HEK293T (cell line): Measurements from ENCODE around the gene PIEZO2.
"Not testable (repeated sequence)": the region's sequence is repeated elsewhere in the genome, so short reads cannot be mapped to it uniquely, and the experiment has no call there.

Experiments used
- CTCF ChIA-PET: fragments of 350-600 bp; formaldehyde crosslinking; extraction: SDS; loops from one replicate; lab custom pipeline; 2021; ENCODE audit warnings: antibody characterized with exemption, inconsistent platforms; lab: Yijun Ruan, JAX
- POLR2A ChIA-PET: fragments of 350-600 bp; formaldehyde crosslinking; extraction: SDS; loops from one replicate; lab custom pipeline; 2020; ENCODE audit warnings: antibody characterized with exemption, inconsistent platforms; lab: Yijun Ruan, JAX
- DNase-seq: peaks from one replicate; pipeline ENCODE4 v3.0.0; 2012; ENCODE audit warnings: mixed read lengths; ENCODE audit errors: extremely low spot score
- ARNT ChIP-seq: fragments of 450-650 bp; IDR thresholded peaks from 2 replicates; pipeline ENCODE4 v1.6.1; 2017; ENCODE audit warnings: mild to moderate bottlenecking
- BHLHE40 ChIP-seq: fragments of 450-650 bp; IDR thresholded peaks from 2 replicates; pipeline ENCODE4 v1.6.1; 2016; ENCODE audit warnings: mild to moderate bottlenecking, moderate library complexity, borderline replicate concordance
- CTBP1 ChIP-seq: fragments of 450-650 bp; IDR thresholded peaks from 2 replicates; pipeline ENCODE4 v1.6.1; 2016; ENCODE audit warnings: borderline replicate concordance
- ELF4 ChIP-seq: fragments of 450-650 bp; IDR thresholded peaks from 2 replicates; pipeline ENCODE4 v1.6.1; 2017; ENCODE audit warnings: antibody characterized with exemption
- FOXA1 ChIP-seq: fragments of 450-650 bp; IDR thresholded peaks from 2 replicates; pipeline ENCODE4 v1.6.1; 2016; ENCODE audit warnings: mild to moderate bottlenecking
- FOXK2 ChIP-seq: fragments of 450-650 bp; IDR thresholded peaks from 2 replicates; pipeline ENCODE4 v1.6.1; 2016; ENCODE audit warnings: mild to moderate bottlenecking
- FOXM1 ChIP-seq: fragments of 450-650 bp; IDR thresholded peaks from 2 replicates; pipeline ENCODE4 v1.6.1; 2017; ENCODE audit warnings: mild to moderate bottlenecking, borderline replicate concordance
- HDGF ChIP-seq: fragments of 450-650 bp; IDR thresholded peaks from 2 replicates; pipeline ENCODE4 v1.6.1; 2017; ENCODE audit warnings: antibody characterized with exemption, borderline replicate concordance
- L3MBTL2 ChIP-seq: fragments of 450-650 bp; conservative IDR thresholded peaks from 2 replicates; pipeline ENCODE4 v1.6.1; 2016; ENCODE audit warnings: mild to moderate bottlenecking
- LEF1 ChIP-seq: fragments of 450-650 bp; IDR thresholded peaks from 2 replicates; pipeline ENCODE4 v1.6.1; 2017; ENCODE audit warnings: mild to moderate bottlenecking, borderline replicate concordance
- NFRKB ChIP-seq: fragments of 450-650 bp; IDR thresholded peaks from 2 replicates; pipeline ENCODE4 v1.6.1; 2016; ENCODE audit warnings: mild to moderate bottlenecking, moderate library complexity
- PKNOX1 ChIP-seq: fragments of 450-650 bp; IDR thresholded peaks from 2 replicates; pipeline ENCODE4 v1.6.1; 2016
- SP1 ChIP-seq: fragments of 450-650 bp; IDR thresholded peaks from 2 replicates; pipeline ENCODE4 v1.6.1; 2017
- SUZ12 ChIP-seq: fragments of 450-650 bp; IDR thresholded peaks from 2 replicates; pipeline ENCODE4 v1.6.1; 2016; ENCODE audit warnings: mild to moderate bottlenecking
- TARDBP ChIP-seq: fragments of 450-650 bp; IDR thresholded peaks from 2 replicates; pipeline ENCODE4 v1.6.1; 2016
- ZNF384 ChIP-seq: fragments of 450-650 bp; IDR thresholded peaks from 2 replicates; pipeline ENCODE4 v1.6.1; 2016

PIEZO2 gene

GRCh38 chr18:10659594-10659993 lies 489.8 kb downstream of the PIEZO2 start:
- TF ChIP-seq FOXM1: no peak
- no peak for TF ChIP-seq L3MBTL2
- no peak for TF ChIP-seq ARNT
- TF ChIP-seq ELF4: no peak
- TF ChIP-seq ZNF384: no peak
- TF ChIP-seq TARDBP: no peak
- TF ChIP-seq CTBP1: no peak
- TF ChIP-seq FOXA1: no peak
- TF ChIP-seq LEF1: no peak
- no peak for TF ChIP-seq BHLHE40
- TF ChIP-seq SP1: no peak
- no peak for TF ChIP-seq NFRKB
- no peak for TF ChIP-seq SUZ12
- no peak for TF ChIP-seq FOXK2
- no peak for TF ChIP-seq PKNOX1
- no peak for TF ChIP-seq HDGF
- no peak for DNase-seq
- ChIA-PET CTCF (no interaction called here), POLR2A (no interaction called here)

GRCh38 chr18:10659000-10659399 lies 490.4 kb downstream of the PIEZO2 start:
- POLR2A ChIA-PET: no interaction called here
- DNase-seq: no peak
- TF ChIP-seq LEF1: no peak
- TF ChIP-seq TARDBP: no peak
- no peak for TF ChIP-seq FOXA1
- TF ChIP-seq NFRKB: no peak
- no peak for TF ChIP-seq FOXM1
- no peak for TF ChIP-seq CTBP1
- no peak for TF ChIP-seq ZNF384
- no peak for TF ChIP-seq ARNT
- no peak for TF ChIP-seq FOXK2
- no peak for TF ChIP-seq SUZ12
- TF ChIP-seq PKNOX1: no peak
- TF ChIP-seq HDGF: no peak
- no peak for TF ChIP-seq L3MBTL2
- TF ChIP-seq ELF4: no peak
- TF ChIP-seq BHLHE40: no peak
- TF ChIP-seq SP1: no peak
- CTCF ChIA-PET: no interaction called here

- POLR2A ChIA-PET, DNase-seq, CTCF ChIA-PET: not testable (repeated sequence)
These were observed 505.4 kb downstream of the PIEZO2 start for GRCh38 chr18:10644003-10644402.

- CTCF ChIA-PET, DNase-seq, POLR2A ChIA-PET: not testable (repeated sequence)
These were observed 506.3 kb downstream of the PIEZO2 start for GRCh38 chr18:10642915-10643524.

GRCh38 chr18:10638539-10638885 lies 510.9 kb downstream of the PIEZO2 start:
- POLR2A ChIA-PET, CTCF ChIA-PET, DNase-seq: not testable (repeated sequence)

- POLR2A ChIA-PET, DNase-seq, CTCF ChIA-PET: not testable (repeated sequence)
These were observed 511.4 kb downstream of the PIEZO2 start for GRCh38 chr18:10637858-10638538.

GRCh38 chr18:10629076-10629475 lies 520.3 kb downstream of the PIEZO2 start:
- POLR2A ChIA-PET, DNase-seq, CTCF ChIA-PET: not testable (repeated sequence)

GRCh38 chr18:10626606-10627213 lies 522.7 kb downstream of the PIEZO2 start:
- POLR2A ChIA-PET, CTCF ChIA-PET, DNase-seq: not testable (repeated sequence)

GRCh38 chr18:10623606-10624005 lies 525.8 kb downstream of the PIEZO2 start:
- POLR2A ChIA-PET, CTCF ChIA-PET: not testable (repeated sequence)

GRCh38 chr18:10622982-10623381 lies 526.4 kb downstream of the PIEZO2 start:
- DNase-seq, POLR2A ChIA-PET, CTCF ChIA-PET: not testable (repeated sequence)

More at GRCh38 chr18:10623606-10624005, 525.8 kb downstream of the PIEZO2 start:
- DNase-seq: not testable (repeated sequence)

- DNase-seq, POLR2A ChIA-PET, CTCF ChIA-PET: not testable (repeated sequence)
These were observed 528.6 kb downstream of the PIEZO2 start for GRCh38 chr18:10620670-10621329.
